ENCODE data around the gene THBD. TPM values are rescaled to one million over a fixed set of nuclear protein-coding genes. Genes with fewer than 3 reads are reported as not detected.

THBD gene
- polyA plus RNA-seq, 1 experiment: 0.10 TPM

DNA sequence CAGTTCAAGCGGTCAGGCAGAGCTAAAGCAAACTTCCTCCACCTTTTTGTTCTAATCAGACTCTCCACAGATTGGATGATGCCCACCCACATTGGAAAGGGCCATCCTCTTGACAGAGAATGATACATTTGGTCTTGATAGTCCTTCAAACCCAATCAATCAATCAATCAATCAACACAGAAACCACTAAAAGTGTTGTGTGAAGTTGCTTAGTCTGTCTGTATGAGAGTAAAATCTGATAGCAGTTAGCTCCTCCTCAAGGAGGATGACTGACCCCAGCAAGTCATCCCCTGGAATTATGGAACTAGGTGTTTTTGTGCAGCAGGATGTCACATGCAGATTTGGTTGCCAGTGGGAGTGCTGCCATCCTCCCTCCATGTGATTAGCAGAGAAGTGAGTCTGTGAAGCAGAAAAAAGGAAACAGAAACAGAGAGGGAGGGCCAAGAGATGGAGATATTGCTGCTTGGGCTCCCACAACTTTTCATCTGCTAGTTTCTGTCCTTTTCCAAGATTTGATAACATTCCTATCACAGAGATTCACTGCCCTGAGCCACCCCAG, 46.3 kb downstream of the THBD start:
- no peak for DNase-seq (ENCODE audit: low read depth, low spot score)
- ChIA-PET CTCF (no interaction called here), POLR2A (no interaction called here)
- H3K4me3 ChIP-seq (ENCODE audit: low read depth, low read length): no peak overlapping the region
- no peak overlapping the region for H3K27ac ChIP-seq (ENCODE audit: low read depth, low read length)
- TF ChIP-seq, protein P1, sequence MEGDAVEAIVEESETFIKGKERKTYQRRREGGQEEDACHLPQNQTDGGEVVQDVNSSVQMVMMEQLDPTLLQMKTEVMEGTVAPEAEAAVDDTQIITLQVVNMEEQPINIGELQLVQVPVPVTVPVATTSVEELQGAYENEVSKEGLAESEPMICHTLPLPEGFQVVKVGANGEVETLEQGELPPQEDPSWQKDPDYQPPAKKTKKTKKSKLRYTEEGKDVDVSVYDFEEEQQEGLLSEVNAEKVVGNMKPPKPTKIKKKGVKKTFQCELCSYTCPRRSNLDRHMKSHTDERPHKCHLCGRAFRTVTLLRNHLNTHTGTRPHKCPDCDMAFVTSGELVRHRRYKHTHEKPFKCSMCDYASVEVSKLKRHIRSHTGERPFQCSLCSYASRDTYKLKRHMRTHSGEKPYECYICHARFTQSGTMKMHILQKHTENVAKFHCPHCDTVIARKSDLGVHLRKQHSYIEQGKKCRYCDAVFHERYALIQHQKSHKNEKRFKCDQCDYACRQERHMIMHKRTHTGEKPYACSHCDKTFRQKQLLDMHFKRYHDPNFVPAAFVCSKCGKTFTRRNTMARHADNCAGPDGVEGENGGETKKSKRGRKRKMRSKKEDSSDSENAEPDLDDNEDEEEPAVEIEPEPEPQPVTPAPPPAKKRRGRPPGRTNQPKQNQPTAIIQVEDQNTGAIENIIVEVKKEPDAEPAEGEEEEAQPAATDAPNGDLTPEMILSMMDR (IDR thresholded peaks at IDR 0.05; ENCODE audit: low read depth, low read length): no peak
- no peaks in the 10 kb centered on the region for H3K27me3 ChIP-seq (ENCODE audit: control insufficient read depth, insufficient read depth, low read length)
- H3K9me3 ChIP-seq (ENCODE audit: control insufficient read depth, insufficient read depth, low read length): no peaks in the 10 kb centered on the region

DNA sequence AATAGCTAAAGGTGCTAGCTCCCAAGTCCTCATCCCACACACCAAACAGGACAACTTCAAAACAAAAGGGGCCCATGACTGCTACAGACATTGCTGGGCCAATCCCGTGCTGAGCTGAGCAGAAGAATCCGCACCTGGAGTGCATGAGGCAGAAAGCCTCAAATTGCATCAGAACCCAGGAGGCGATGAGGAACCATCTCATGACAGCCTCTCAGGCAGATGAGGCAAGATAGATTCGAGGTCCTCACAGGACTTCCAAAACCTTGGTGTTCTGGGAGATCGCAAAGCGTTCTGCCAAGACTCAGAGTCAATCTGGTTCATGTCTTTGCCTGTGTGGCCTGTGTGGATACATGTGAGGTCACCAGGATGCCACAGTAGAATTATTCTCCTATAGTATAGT, 47.2 kb downstream of the THBD start:
- H3K27ac ChIP-seq (ENCODE audit: low read depth, low read length): no peak overlapping the region
- no peak overlapping the region for H3K4me3 ChIP-seq (ENCODE audit: low read depth, low read length)
- POLR2A ChIA-PET: no interaction called here
- no peak for DNase-seq (ENCODE audit: low read depth, low spot score)
- CTCF ChIA-PET: no interaction called here
- no peaks in the 10 kb centered on the region for H3K27me3 ChIP-seq (ENCODE audit: control insufficient read depth, insufficient read depth, low read length)
- no peaks in the 10 kb centered on the region for H3K9me3 ChIP-seq (ENCODE audit: control insufficient read depth, insufficient read depth, low read length)
- TF ChIP-seq, protein P1 (IDR thresholded peaks at IDR 0.05; ENCODE audit: low read depth, low read length): no peak

DNA sequence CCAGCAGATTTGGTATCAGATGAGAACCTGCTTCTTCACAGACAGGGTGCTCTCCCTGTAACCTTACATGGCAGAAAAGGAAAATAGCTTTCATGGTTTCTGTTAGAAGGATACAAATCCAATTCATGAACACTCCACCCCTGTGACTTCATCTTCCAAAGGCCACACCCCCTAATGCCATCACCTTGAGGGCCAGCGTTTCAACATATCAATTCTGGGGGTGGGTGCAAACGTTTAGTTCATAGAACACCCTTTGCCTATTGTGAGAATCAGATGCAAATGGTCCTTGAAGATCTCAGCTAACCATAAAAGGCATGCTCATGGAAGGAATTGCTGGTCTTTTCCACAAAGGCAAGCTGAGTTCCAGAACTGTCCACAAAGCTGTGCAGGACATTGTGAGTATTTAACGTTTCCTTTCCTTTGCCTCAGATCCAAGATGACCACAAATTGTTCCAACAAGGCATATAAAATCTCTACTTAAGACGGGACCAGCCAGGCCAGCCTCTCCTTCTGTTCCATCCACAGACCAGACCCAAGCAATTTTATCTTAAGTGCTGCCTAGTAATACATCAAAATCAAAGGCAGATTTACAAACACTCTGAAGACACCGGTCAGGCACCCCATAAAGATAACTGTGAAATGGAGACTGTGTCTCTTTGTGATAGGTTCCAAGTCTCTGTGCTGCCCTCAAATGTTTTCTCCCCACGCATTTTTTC, 49.1 kb downstream of the THBD start:
- DNase-seq (ENCODE audit: low read depth, low spot score): no peak
- CTCF ChIA-PET: no interaction called here

DNA sequence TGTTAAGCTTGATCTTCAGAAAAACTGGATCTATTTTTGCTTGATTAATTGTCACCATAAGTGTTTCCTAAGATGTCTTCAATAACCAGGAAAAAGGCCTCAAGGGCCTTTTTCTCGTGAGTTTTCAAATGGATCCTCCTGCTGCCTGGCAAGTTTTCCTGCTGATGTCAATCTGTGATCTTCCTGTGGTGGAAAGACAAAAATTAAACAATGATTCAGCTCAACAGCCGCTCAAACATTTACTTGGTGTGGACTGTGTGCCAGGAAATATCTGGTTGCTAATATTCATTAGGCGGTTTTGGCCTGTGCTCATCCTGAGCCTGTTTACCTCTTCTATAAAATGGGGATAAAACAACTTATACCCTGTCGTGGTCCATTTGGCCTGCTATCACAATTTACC, 49.7 kb downstream of the THBD start:
- ChIA-PET CTCF (no interaction called here), POLR2A (no interaction called here)
- no peak for DNase-seq (ENCODE audit: low read depth, low spot score)
- Histone ChIP-seq H3K27ac (ENCODE audit: low read depth, low read length) (no peak overlapping the region), H3K27me3 (ENCODE audit: control insufficient read depth, insufficient read depth, low read length) (no peaks in the 10 kb centered on the region), H3K9me3 (ENCODE audit: control insufficient read depth, insufficient read depth, low read length) (no peaks in the 10 kb centered on the region), H3K4me3 (ENCODE audit: low read depth, low read length) (no peak overlapping the region)
- TF ChIP-seq, protein P1 (IDR thresholded peaks at IDR 0.05; ENCODE audit: low read depth, low read length): no peak

More for the DNA sequence above, 49.1 kb downstream of the THBD start:
- Histone ChIP-seq H3K27ac (ENCODE audit: low read depth, low read length) (no peak overlapping the region), H3K4me3 (ENCODE audit: low read depth, low read length) (no peak overlapping the region), H3K9me3 (ENCODE audit: control insufficient read depth, insufficient read depth, low read length) (no peaks in the 10 kb centered on the region), H3K27me3 (ENCODE audit: control insufficient read depth, insufficient read depth, low read length) (no peaks in the 10 kb centered on the region)
- POLR2A ChIA-PET: no interaction called here
- TF ChIP-seq, protein P1 (IDR thresholded peaks at IDR 0.05; ENCODE audit: low read depth, low read length): no peak

DNA sequence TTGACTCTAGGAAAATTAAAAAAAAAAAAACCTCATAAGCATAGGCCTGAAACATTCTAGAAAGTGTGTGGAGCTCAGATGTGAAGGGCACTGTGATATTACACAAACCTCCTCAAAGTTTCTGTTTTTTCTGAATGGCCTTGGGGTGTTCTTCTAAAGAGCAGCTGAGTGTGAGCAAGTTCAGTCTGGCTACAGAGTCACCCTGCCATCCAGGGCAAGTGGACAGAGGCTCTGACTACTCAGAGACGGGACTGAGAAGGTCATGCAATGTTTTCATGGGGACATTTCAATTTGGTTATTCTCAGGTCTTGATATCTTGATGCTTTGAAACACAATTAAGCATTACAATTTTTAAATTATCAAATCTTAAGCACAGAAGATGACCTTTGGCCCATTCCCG, 51.0 kb downstream of the THBD start:
- Histone ChIP-seq H3K4me3 (ENCODE audit: low read depth, low read length) (no peak overlapping the region), H3K27me3 (ENCODE audit: control insufficient read depth, insufficient read depth, low read length) (no peaks in the 10 kb centered on the region), H3K27ac (ENCODE audit: low read depth, low read length) (no peak overlapping the region), H3K9me3 (ENCODE audit: control insufficient read depth, insufficient read depth, low read length) (no peaks in the 10 kb centered on the region)
- TF ChIP-seq, protein P1 (IDR thresholded peaks at IDR 0.05; ENCODE audit: low read depth, low read length): no peak
- ChIA-PET CTCF (interaction anchor here (0.9 kb wide), 1 partner anchor 342 kb away, joined by 3 read pairs; no protein-coding TSS in a partner anchor), POLR2A (no interaction called here)
- DNase-seq (ENCODE audit: low read depth, low spot score): no peak
